Naive thymus-derived CD4-positive, alpha-beta T cell (primary cell): ENCODE data around the gene CACUL1. TPM values are rescaled to one million over a fixed set of nuclear protein-coding genes. Genes with fewer than 3 reads are reported as not detected.

Experiments used
- ATAC-seq: fragments of 150-1000 bp; cut with Tn5 transposase; 2 replicates; pipeline ENCODE4 v1.10.0; 2021; ENCODE audit warnings: mild to moderate bottlenecking, moderate library complexity
- CTCF ChIA-PET: fragments of 350-600 bp; sonication (Branson Sonifier 250); formaldehyde crosslinking; loops from one replicate; lab custom pipeline; 2021; ENCODE audit warnings: antibody characterized with exemption; lab: Charles Lee
- POLR2A ChIA-PET: fragments of 350-600 bp; sonication (Branson Sonifier 250); formaldehyde crosslinking; loops from one replicate; lab custom pipeline; 2021; ENCODE audit warnings: antibody characterized with exemption, inconsistent platforms; lab: Charles Lee
- DNase-seq, 9 donors: peaks; one replicate each; pipeline versions ENCODE4 v3.0.0 to v3.0.0-alpha.2; 2020 to 2022; ENCODE audit warnings: mixed read lengths in 1 of 9
- H3K27ac ChIP-seq: one replicate; pipeline ENCODE4 v1.7.0; 2013; ENCODE audit warnings: mild to moderate bottlenecking, low read depth, low read length, moderate library complexity
- H3K27me3 ChIP-seq, 2 donors: one replicate each; pipeline ENCODE4 v1.7.0; 2013; ENCODE audit warnings: low read length in 2 of 2, mild to moderate bottlenecking in 2 of 2, moderate library complexity in 2 of 2; ENCODE audit not compliant: control insufficient read depth in 2 of 2, insufficient read depth in 2 of 2
- H3K36me3 ChIP-seq, 3 experiments: 1 replicate in 2 of 3; 2 replicates in 1 of 3; pipeline ENCODE4 v1.7.0; 2013; ENCODE audit warnings: low read length in 3 of 3, mild to moderate bottlenecking in 3 of 3, moderate library complexity in 1 of 3; ENCODE audit not compliant: insufficient read depth in 3 of 3, control insufficient read depth in 2 of 3
- H3K4me1 ChIP-seq, 2 donors: one replicate each; pipeline ENCODE4 v1.7.0; 2013; ENCODE audit warnings: low read length in 2 of 2, mild to moderate bottlenecking in 2 of 2, moderate library complexity in 1 of 2; ENCODE audit not compliant: control insufficient read depth in 2 of 2, insufficient read depth in 2 of 2
- H3K4me3 ChIP-seq: 2 replicates; pipeline ENCODE4 v1.7.0; 2013; ENCODE audit warnings: mild to moderate bottlenecking, low read length
- H3K9me3 ChIP-seq, 3 experiments: 1 replicate in 2 of 3; 2 replicates in 1 of 3; pipeline ENCODE4 v1.7.0; 2013; ENCODE audit warnings: low read length in 3 of 3; ENCODE audit not compliant: control insufficient read depth in 2 of 3
- H3K27ac Mint-ChIP-seq, 9 donors: one replicate each; pipeline ENCODE4 v1.8.0; 2020 to 2022; ENCODE audit warnings: mixed read lengths in 9 of 9, mild to moderate bottlenecking in 8 of 9, moderate library complexity in 5 of 9, inconsistent platforms in 2 of 9
- H3K27me3 Mint-ChIP-seq, 5 donors: one replicate each; pipeline ENCODE4 v1.8.0; 2021 to 2022; ENCODE audit warnings: mixed read lengths in 5 of 5, mild to moderate bottlenecking in 1 of 5
- H3K36me3 Mint-ChIP-seq, 5 donors: one replicate each; pipeline ENCODE4 v1.8.0; 2020 to 2022; ENCODE audit warnings: mixed read lengths in 5 of 5, mild to moderate bottlenecking in 3 of 5, inconsistent platforms in 1 of 5
- H3K4me1 Mint-ChIP-seq, 7 donors: one replicate each; pipeline ENCODE4 v1.8.0; 2020 to 2022; ENCODE audit warnings: mixed read lengths in 7 of 7, mild to moderate bottlenecking in 3 of 7, inconsistent platforms in 1 of 7
- H3K4me3 Mint-ChIP-seq, 10 donors: one replicate each; pipeline ENCODE4 v1.8.0; 2020 to 2022; ENCODE audit warnings: mild to moderate bottlenecking in 10 of 10, mixed read lengths in 10 of 10, moderate library complexity in 6 of 10, inconsistent platforms in 2 of 10
- H3K9me3 Mint-ChIP-seq, 11 donors: one replicate each; pipeline ENCODE4 v1.8.0; 2020 to 2022; ENCODE audit warnings: mixed read lengths in 11 of 11, mild to moderate bottlenecking in 4 of 11, inconsistent platforms in 1 of 11, moderate library complexity in 1 of 11
- intact Hi-C, 2 donors: fragments of 100-400 bp; cut with micrococcal nuclease; formaldehyde crosslinking; loops; one replicate each; pipeline ENCODE4 v1.15.1; 2023
- polyA plus RNA-seq, 2 donors: library from polyadenylated mRNA; unstranded; fragments of 300-500 nt; fragmentation: Illumina TruSeq; gene quantifications; one replicate each; pipeline ENCODE4 v1.2.3, GENCODE V29; 2021
- total RNA-seq, 6 experiments: library from RNA in 5 of 6; stranded (reverse) in 5 of 6; gene quantifications; 1 replicate in 5 of 6; 2 replicates in 1 of 6; pipeline ENCODE4 v1.2.3 and lab custom pipeline; 2021 to 2026

CACUL1 gene
- total and polyA plus RNA-seq, 7 experiments from 2014 or later: 20.0 to 66.6 (median 32.4) TPM

GRCh38 chr10:118626953-118627352 lies 127.8 kb downstream of the CACUL1 start:
- H3K36me3 ChIP-seq: no peaks in the 10 kb centered on the region
- peaks cover 0 to 2% of the 10 kb centered on the region in 2 donors for H3K4me1 ChIP-seq
- ATAC-seq: no peak
- Mint-ChIP-seq H3K36me3 (no peaks in the 10 kb centered on the region), H3K27ac (no peak overlapping the region), H3K4me1 (peaks cover under 1 to 32% (median 14%) of the 10 kb centered on the region in 7 donors), H3K27me3 (peaks cover 0 to 11% (median 0%) of the 10 kb centered on the region in 5 donors), H3K4me3 (no peak overlapping the region), H3K9me3 (no peaks in the 10 kb centered on the region)
- no peak overlapping the region for H3K4me3 ChIP-seq
- intact Hi-C loops: no loop called here
- POLR2A ChIA-PET: interaction anchor here (0.7 kb wide), 1 partner anchor 74 kb away, joined by 3 read pairs; no protein-coding TSS in a partner anchor
- H3K27me3 ChIP-seq: no peaks in the 10 kb centered on the region
- no peaks in the 10 kb centered on the region for H3K9me3 ChIP-seq
- no peak overlapping the region for H3K27ac ChIP-seq
- CTCF ChIA-PET: no interaction called here
- DNase-seq: no peak

Other genes starting within 250 kb of the CACUL1 start
- gene PRLHR, start 159.3 kb downstream of the CACUL1 start, total RNA-seq: not detected
- gene PRLHR, start 159.3 kb downstream of the CACUL1 start, polyA plus RNA-seq: not detected